K562 (cell line): ENCODE results near the gene CD9. TPM values are rescaled to one million over a fixed set of nuclear protein-coding genes. Genes with fewer than 3 reads are reported as not detected.

Experiments
- ATAC-seq: fragments of 200-7000 bp; cut with Tn5 transposase; 3 replicates; pipeline ENCODE4 v1.9.1; 2020; ENCODE audit warnings: moderate library complexity
- BruUV-seq: library from RNA; stranded (reverse); fragments of 400-500 nt; replicated peaks from 2 replicates; lab custom pipeline; 2021; lab: Mats Ljungman, UMichigan
- CTCF ChIA-PET: fragments of 300-600 bp; formaldehyde crosslinking; extraction: SDS; loops from one replicate; lab custom pipeline; 2021; ENCODE audit warnings: low intra/inter-chr PET ratio; lab: Yijun Ruan, JAX
- POLR2A ChIA-PET: fragments of 300-600, 350-650 bp; sonication (Branson Sonifier 250); formaldehyde crosslinking; extraction: SDS; loops from one replicate; lab custom pipeline; 2021; ENCODE audit warnings: antibody characterized with exemption, inconsistent platforms; lab: Yijun Ruan, JAX
- DNase-seq, 4 experiments: peaks; one replicate each; pipeline versions ENCODE4 v3.0.0 to v3.0.0-alpha.2; 2011 to 2018; ENCODE audit warnings: low spot score in 3 of 4, mixed read lengths in 3 of 4; ENCODE audit errors: extremely low read depth in 1 of 4
- FAIRE-seq: peaks from 2 replicates; lab custom pipeline; 2011; peaks lifted over from hg19 to GRCh38; lab: Jason Lieb, UNC
- H2AFZ ChIP-seq: 2 replicates; pipeline ENCODE4 v1.6.0; 2011; ENCODE audit warnings: low read depth, low read length, control low read depth, inconsistent platforms
- H3K27ac ChIP-seq: fragments of 200-600 bp; 3 replicates; pipeline ENCODE4 v1.8.0; 2011; ENCODE audit warnings: low read depth, mild to moderate bottlenecking, control low read depth, inconsistent platforms, low read length, moderate library complexity, mixed read lengths; ENCODE audit errors: extremely low read depth
- H3K27me3 ChIP-seq, 2 experiments: fragments of 300-600 bp in 1 of 2; 2 replicates in 1 of 2; 3 replicates in 1 of 2; pipeline versions ENCODE4 v1.6.0 to v1.8.0; 2011; ENCODE audit warnings: inconsistent platforms in 2 of 2, low read length in 2 of 2, mild to moderate bottlenecking in 1 of 2, mixed read lengths in 1 of 2, moderate library complexity in 1 of 2; ENCODE audit not compliant: control insufficient read depth in 2 of 2, insufficient read depth in 2 of 2
- H3K36me3 ChIP-seq: fragments of 300-600 bp; 3 replicates; pipeline ENCODE4 v1.8.0; 2011; ENCODE audit warnings: mild to moderate bottlenecking, low read length, inconsistent platforms; ENCODE audit not compliant: control insufficient read depth, insufficient read depth
- H3K4me1 ChIP-seq, 2 experiments: fragments of 200-600 bp in 1 of 2; replicated peaks in 1 of 2; 2 replicates in 1 of 2; 3 replicates in 1 of 2; pipeline versions ENCODE4 v1.5.1 to v1.8.0; 2011; ENCODE audit warnings: inconsistent platforms in 2 of 2, low read length in 2 of 2, mild to moderate bottlenecking in 1 of 2, mixed read lengths in 1 of 2, moderate library complexity in 1 of 2; ENCODE audit not compliant: control insufficient read depth in 2 of 2, insufficient read depth in 2 of 2
- H3K4me2 ChIP-seq: 2 replicates; pipeline ENCODE4 v1.6.1; 2011; ENCODE audit warnings: low read length, control low read depth, inconsistent platforms, mixed read lengths; ENCODE audit not compliant: insufficient read depth
- H3K4me3 ChIP-seq: fragments of 200-600 bp; sonication (generic), shearing (Covaris generic); 2 replicates; pipeline ENCODE4 v1.5.1; 2016; ENCODE audit warnings: control low read depth, inconsistent platforms
- H3K79me2 ChIP-seq: fragments of 200-600 bp; 3 replicates; pipeline ENCODE4 v1.8.0; 2011; ENCODE audit warnings: low read length, inconsistent platforms; ENCODE audit not compliant: control insufficient read depth, insufficient read depth
- H3K9ac ChIP-seq, 2 experiments: 2 replicates each; pipeline versions ENCODE4 v1.6.0 to v1.6.1; 2011; ENCODE audit warnings: low read depth in 2 of 2, low read length in 2 of 2, control low read depth in 1 of 2, inconsistent platforms in 1 of 2, mild to moderate bottlenecking in 1 of 2, mixed read lengths in 1 of 2; ENCODE audit not compliant: insufficient read depth in 1 of 2
- H3K9me1 ChIP-seq: one replicate; pipeline ENCODE4 v1.6.0; 2011; ENCODE audit warnings: inconsistent platforms, mild to moderate bottlenecking, low read length, moderate library complexity; ENCODE audit not compliant: control insufficient read depth, insufficient read depth
- H3K9me3 ChIP-seq: replicated peaks from 2 replicates; pipeline ENCODE4 v1.5.1; 2011; ENCODE audit warnings: low read depth, low read length, inconsistent platforms; ENCODE audit not compliant: control insufficient read depth, insufficient read depth
- H4K20me1 ChIP-seq: replicated peaks from 2 replicates; pipeline ENCODE4 v1.6.1; 2011; ENCODE audit warnings: low read length, inconsistent platforms, mixed read lengths; ENCODE audit not compliant: control insufficient read depth, insufficient read depth
- ETS2 ChIP-seq: IDR thresholded peaks from 2 replicates; pipeline ENCODE4 v1.6.1; 2016; ENCODE audit warnings: borderline replicate concordance, missing genetic modification characterization, mild to moderate bottlenecking, moderate library complexity, missing compliant biosample characterization; ENCODE audit not compliant: poor library complexity, severe bottlenecking
- MEIS2 ChIP-seq: fragments of 450-650 bp; IDR thresholded peaks from 2 replicates; pipeline ENCODE4 v1.6.1; 2014; ENCODE audit warnings: mild to moderate bottlenecking; ENCODE audit not compliant: partially characterized antibody
- NFIC ChIP-seq: fragments of 450-650 bp; IDR thresholded peaks from 2 replicates; pipeline ENCODE4 v1.6.1; 2017; ENCODE audit warnings: mild to moderate bottlenecking, inconsistent platforms
- SAP30 ChIP-seq: fragments of 200-600 bp; sonication (generic); IDR thresholded peaks from 2 replicates; pipeline ENCODE4 v1.6.1; 2012; ENCODE audit warnings: borderline replicate concordance, low read depth, mild to moderate bottlenecking, moderate library complexity, low read length, control low read depth, inconsistent platforms; ENCODE audit not compliant: insufficient read depth, poor library complexity, severe bottlenecking
- TSHZ1 ChIP-seq: fragments of 250-450 bp; sonication (Bioruptor Pico); IDR thresholded peaks from 2 replicates; pipeline ENCODE4 v1.4.0; 2020; ENCODE audit warnings: mild to moderate bottlenecking, moderate library complexity
- WGBS: fragments of 100-300 bp; shearing (Covaris generic); methylation state at CpG from one replicate; pipeline ENCODE4 v1.1.6; 2016; ENCODE audit warnings: low coverage, mixed read lengths; ENCODE audit not compliant: insufficient coverage; ENCODE audit errors: missing lambda C conversion rate; 5-methylcytosine and 5-hydroxymethylcytosine counted together
- in situ Hi-C: fragments of 300-500 bp; cut with MboI; formaldehyde crosslinking; loops from 4 replicates; pipeline ENCODE4 v1.15.0; 2018; ENCODE audit warnings: inconsistent platforms, mixed read lengths
- intact Hi-C: fragments of 100-400 bp; cut with micrococcal nuclease; formaldehyde crosslinking; loops from 2 replicates; pipeline ENCODE4 v1.14.2; 2022
- polyA plus RNA-seq, 8 experiments: library from polyadenylated mRNA; depleted of rRNA in 4 of 8; stranded (reverse) in 5 of 8; unstranded in 3 of 8; fragments of >200 nt; fragmentation: Nextera tagmentation in 2 of 8; fragmentation: Illumina TruSeq in 1 of 8; extraction: Ambion mirVana in 2 of 8; extraction: Trizol in 1 of 8; gene quantifications; 2 replicates each; pipeline versions ENCODE4 v1.2.1 to v1.2.3, GENCODE V29; 2011 to 2014; ENCODE audit warnings: inconsistent platforms in 1 of 8, missing spikeins in 1 of 8
- total RNA-seq, 7 experiments: library from RNA; depleted of rRNA in 6 of 7; stranded (reverse); fragments of >200 nt in 6 of 7; fragmentation: Illumina TruSeq in 2 of 7; extraction: Trizol in 2 of 7; gene quantifications; 2 replicates each; pipeline versions ENCODE4 v1.2.1 to v1.2.3, GENCODE V29; 2011 to 2021; ENCODE audit warnings: low replicate concordance in 1 of 7
- TF ChIP-seq, protein P1 (sequence below): fragments of 250-450 bp; sonication (Bioruptor Pico); IDR thresholded peaks from 2 replicates; pipeline ENCODE4 v1.6.1; 2021; ENCODE audit warnings: mild to moderate bottlenecking

CD9 gene
- total and polyA plus RNA-seq, 9 of the 15 experiments (the other 6 are each of a cell fraction or from before 2014, with no cell fraction given), result 0.43 to 5.6 (median 0.62) TPM

DNA sequence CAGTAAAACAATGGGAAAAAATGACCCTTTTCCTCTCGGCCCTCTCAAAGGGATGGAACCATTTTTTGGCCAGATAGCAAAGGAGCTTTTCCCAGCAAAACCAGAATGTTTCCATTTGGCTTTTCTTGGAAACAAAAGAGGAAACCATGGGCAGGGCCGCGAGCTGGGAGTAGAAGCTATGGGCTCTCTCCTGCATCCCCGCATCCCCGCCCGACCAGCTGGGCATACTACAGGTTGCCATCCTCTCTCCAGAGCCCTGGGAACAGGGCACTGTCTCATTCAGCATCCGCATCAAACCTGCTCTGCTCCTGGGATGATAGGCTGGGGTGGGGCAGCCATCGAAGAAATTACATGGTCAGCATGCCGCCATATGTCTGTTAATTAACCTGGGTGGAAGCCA, 20.9 kb downstream of the CD9 start (continued):
- TF ChIP-seq TSHZ1 (CRISPR knock-in tag) (no peak), ETS2 (tag) (no peak), MEIS2 (no peak), SAP30 (no peak)

GRCh38 chr12:6222078-6222654, 22.0 kb downstream of the CD9 start:
- H3K4me1 ChIP-seq, result peaks cover 2 to 5% of the 10 kb centered on the region in 2 experiments; a peak in 4 of 5 replicates
- POLR2A ChIA-PET, result interaction anchor here (0.6 to 1.4 kb wide), 4 partner anchors 8 to 55 kb away, joined by 3 to 6 read pairs (median 4); no protein-coding TSS in a partner anchor
- in situ Hi-C loops, result no loop called here

More at GRCh38 chr12:6222078-6222654, 22.0 kb downstream of the CD9 start:
- H3K27me3 ChIP-seq, result peaks cover 15 to 56% of the 10 kb centered on the region in 2 experiments
- H4K20me1 ChIP-seq, result no peaks in the 10 kb centered on the region
- FAIRE-seq, result no peak
- no peak overlapping the region for H2AFZ ChIP-seq
- no peaks in the 10 kb centered on the region for H3K9me1 ChIP-seq
- TF ChIP-seq, protein P1, sequence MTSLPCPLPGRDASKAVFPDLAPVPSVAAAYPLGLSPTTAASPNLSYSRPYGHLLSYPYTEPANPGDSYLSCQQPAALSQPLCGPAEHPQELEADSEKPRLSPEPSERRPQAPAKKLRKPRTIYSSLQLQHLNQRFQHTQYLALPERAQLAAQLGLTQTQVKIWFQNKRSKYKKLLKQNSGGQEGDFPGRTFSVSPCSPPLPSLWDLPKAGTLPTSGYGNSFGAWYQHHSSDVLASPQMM (CRISPR knock-in tag), result no peak
- TF ChIP-seq NFIC, result peak; percentile 36; the same call in 1 of the 2 replicates
- TF ChIP-seq, all 486 proteins: peak for 1
- DNase-seq, result no peak
- BruUV-seq, result no TSS peak
- no peak overlapping the region for H3K27ac ChIP-seq
- CTCF ChIA-PET, result no interaction called here
- ATAC-seq, result no peak
- no peaks in the 10 kb centered on the region for H3K36me3 ChIP-seq
- H3K9ac ChIP-seq, result no peak overlapping the region
- H3K4me3 ChIP-seq, result no peak overlapping the region
- H3K79me2 ChIP-seq, result no peaks in the 10 kb centered on the region
- H3K4me2 ChIP-seq, result no peak overlapping the region
- no peaks in the 10 kb centered on the region for H3K9me3 ChIP-seq
- intact Hi-C loops, result no loop called here
- under 1% methylated on average over 10 of the region's 12 CpGs for WGBS
